HG03103 (cell line): ENCODE data around the gene VAT1.

Source experiments
- ATAC-seq: cut with Tn5 transposase; IDR thresholded peaks from one replicate; pipeline ENCODE4 v1.9.1; 2021; ENCODE audit warnings: low read depth; ENCODE audit not compliant: unreplicated experiment

VAT1 gene

DNA sequence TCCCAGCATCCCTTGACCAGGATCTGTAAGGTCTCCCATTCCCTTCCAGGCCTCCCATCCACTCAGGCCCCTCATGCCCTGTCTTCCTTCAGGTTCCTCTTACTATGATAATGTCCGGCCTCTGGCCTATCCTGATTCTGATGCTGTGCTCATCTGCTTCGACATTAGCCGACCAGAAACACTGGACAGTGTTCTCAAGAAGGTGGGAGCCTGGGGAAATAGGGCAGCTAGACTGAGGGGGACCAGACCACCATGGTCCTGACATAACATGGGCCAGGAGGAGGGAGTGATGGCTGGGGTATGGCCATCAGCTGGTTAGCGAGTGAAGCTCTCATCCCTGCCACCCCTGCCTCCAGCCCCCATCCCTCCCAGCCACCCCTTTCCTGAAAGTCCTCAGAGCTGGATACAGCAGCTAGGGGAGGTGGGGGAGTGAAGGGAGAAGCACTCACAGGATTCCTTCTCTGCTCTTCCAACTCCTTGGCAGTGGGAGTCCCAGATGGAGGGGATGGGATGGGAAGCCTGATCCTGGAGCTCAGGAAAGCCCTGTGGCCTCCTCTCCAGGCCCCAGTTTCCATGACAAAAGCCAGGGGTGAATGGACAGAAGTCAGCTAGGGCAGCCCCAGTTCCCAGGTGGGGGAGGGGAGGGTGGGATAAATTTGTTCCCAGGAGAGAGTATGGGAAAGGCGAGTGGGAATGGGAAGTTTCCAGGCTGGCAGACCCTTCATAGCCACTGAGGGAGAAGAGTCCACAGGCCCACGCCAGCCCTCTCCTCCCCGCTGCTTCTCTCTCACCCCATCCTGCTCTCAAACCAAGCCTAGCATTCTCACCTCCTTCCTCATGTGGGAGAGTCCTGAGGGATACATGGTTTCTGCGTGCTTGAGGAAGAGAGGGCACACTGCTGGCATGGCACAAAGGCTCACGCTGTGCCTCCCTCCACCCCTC is 5.2 kb upstream of the VAT1 start:
- no peak for ATAC-seq

DNA sequence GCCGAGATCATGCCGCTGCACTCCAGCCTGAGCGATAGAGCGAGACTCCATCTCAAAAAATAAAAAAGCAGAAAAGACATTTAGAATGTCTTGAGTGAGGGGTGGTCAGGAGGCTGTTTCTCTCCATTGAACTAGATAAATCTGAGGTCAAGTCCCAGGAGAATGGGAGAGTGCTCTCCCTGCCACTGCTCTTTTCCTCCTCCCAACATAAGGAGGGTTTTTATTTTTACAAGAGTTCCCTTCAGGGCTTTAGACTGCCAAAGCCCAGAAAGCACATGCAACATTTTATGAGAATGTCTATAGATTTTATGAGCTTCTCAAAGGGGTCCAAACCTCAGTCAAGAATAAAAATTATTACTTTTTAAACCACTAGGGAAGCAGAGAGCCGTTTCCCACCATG is 4.4 kb upstream of the VAT1 start:
- no peak for ATAC-seq

DNA sequence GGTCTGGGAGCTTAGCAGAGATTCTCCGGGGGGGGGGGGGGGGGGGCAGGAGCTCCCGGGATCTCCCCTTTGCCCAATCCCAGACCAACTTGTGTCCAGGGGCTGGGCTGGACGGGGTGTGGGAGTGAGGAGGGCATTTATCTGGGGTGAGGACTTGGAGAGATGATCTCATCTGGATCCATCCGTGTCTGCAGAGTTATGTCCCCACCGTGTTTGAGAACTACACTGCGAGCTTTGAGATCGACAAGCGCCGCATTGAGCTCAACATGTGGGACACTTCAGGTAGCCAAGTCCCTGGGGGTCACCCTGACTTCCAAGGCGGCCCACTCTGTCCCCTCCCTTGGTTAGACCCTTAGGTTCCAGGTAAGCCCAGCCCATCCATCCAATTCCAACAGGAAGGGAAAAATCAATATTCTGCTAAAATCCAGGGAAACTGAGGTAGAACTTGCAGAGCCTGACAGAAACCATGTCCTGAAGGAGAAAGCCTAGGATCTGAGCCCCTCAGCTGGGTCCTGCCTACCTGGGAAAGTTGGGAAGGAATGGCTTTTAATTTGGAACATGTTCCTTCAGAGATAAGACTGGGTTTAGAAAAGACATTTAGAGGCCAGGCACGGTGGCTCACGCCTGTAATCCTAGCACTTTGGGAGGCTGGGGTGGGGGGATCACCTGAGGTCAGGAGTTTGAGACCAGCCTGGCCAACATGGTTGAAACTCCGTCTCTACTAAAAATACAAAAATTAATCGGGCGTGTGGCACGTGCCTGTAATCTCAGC is 3.8 kb upstream of the VAT1 start:
- ATAC-seq: no peak

DNA sequence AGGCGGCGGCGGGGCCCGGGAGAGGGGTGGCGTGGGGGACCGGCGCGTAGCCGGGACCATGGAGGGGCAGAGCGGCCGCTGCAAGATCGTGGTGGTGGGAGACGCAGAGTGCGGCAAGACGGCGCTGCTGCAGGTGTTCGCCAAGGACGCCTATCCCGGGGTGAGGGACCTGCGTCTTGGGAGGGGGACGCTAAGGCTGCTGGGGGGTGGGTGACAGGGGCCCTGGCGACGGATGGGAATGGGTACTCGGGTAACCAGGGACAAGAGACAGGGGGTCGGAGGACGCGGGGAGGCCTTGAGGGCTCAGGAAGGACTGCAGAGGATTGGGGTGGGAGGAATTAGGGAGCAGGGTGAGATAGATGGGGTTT is 3.1 kb upstream of the VAT1 start:
- ATAC-seq: no peak

DNA sequence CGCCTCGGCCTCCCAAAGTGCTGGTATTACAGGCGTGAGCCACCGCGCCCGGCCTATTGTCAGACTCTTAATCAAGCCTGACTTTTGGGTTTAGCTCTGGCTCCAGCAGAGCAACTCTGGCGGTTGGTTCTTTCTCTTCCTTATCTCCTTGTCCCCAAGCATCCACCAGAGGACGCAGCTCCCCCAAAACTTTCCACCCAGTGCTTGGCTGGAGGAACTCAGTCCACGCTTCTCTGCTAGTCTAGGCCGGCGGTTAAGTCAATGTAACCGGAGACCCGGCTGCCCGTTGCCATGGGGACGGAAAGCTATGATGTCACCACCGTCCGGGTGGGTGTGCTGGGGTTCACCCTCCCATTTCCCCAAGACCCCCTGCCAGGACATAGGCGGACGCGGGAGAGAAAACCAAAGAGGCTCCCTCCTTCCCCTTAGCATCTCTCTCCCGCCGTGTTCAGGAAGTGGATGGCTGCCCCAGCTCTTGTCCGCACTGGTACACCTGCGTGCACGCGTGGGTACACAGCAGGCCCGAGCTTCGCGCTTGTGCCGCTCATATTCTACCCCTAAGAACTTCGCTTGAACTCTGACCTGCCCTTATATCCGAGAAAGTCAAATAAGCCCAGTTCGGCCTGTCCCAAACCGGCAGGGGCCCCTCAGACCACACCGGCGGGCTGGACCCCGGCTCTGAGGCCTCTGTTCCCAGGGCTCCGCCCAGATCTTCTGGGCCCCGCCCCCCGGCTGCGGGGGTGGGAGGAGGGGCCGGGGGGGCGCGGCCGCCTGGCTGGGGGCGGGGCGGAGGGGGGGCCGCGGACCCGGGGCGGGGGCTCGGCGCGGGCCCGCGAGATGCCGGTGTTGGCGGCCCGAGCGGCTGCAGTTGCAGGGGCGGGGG is 2.5 kb upstream of the VAT1 start, which contains the start of gene RND2:
RND2 (plus strand) TSS at position 825 of the 883 bp plus-strand sequence. CDS start 117 bp downstream, outside the sequence.
- ATAC-seq: no peak

DNA sequence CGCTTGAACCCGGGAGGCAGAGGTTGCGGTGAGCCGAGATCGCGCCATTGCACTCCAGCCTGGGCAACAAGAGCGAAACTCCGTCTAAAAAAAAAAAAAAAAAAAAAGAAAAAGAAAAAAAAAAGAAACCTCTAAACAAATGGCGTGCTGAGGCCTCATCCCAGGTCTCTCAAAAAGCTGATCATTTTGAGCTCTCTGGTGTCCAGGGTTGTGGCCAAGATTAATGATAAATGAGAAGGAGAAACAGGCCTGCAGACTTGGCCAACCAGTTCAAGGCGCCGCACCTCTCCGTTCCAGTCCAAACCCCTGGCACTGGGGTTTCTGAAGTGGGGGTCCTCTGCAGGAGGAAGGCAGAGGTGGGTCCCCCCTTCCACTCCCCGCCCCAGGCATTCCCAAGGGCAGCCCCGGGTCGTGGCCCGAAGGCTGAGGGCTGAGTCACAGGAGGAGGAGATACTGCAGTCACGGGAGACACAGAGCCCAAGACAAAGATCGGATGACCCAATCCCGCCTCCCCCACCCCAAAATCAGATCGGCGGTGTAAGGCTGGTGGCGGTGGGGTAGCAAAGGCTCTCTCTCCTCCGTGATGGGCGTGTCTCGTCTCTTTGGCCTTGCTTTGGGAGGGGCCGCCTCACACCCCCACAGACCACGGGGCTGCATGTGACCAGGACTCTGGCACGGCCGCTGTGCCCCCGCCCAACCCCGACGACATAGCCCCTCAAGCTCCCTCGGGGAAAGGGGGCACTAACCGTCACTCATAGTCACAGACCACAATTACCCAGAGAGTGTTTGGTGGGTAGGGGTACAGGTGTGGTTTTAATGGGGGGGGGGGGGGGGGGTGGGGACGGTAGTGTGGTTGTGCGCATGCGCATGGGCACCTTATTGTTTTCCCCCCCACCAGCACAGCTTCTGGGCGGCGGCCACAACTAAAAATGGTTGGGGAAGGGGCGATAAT is 1.1 kb downstream of the VAT1 start:
- no peak for ATAC-seq

DNA sequence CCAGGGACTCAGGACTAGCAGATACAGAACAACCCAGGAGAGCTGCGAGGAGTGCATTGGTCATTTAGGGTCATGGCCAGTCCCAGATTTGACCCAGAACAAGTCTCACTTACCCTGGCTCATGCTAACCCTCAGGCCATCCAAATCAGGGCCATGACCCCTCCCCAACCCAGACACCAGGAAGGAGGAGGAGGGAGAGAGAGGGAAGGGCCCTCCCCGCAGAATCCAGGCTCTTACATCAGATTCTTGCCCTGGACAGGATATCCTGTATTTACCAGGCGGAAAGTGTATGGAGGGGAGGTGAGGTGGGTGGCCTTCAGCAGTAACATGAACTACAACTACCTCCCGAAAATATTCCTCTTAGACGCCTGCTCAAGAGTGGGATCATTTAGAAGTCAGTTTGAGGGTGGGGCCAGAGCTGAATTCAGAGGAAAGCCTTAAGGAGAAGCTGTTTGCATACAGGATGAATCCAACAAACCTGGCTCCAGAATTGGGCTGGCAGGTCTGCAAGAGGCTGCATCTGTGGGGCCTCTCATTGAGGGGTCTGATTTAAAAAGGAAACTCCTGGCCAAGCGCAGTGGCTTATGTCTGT is 2.1 kb downstream of the VAT1 start:
- ATAC-seq: no peak

DNA sequence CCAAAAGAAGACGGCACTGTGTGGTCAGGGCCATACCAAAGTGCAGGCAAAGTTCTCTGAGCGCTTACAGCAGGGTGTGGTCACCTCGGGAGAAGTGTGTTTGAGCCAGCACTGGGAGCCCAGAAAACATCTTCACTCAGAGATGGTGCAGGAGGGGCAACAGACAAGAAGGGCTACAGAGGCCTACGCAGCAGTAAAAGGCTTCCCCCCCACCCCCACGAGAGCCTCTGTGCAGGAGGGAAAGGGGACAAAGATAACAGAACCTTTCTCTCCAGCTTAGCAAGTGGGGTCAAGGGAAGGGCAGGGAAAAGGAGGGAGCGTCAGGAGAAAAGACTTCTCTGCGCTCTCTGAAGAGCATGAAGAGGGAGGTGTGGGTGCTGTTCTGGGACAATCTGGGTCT is 2.8 kb downstream of the VAT1 start:
- ATAC-seq: no peak

DNA sequence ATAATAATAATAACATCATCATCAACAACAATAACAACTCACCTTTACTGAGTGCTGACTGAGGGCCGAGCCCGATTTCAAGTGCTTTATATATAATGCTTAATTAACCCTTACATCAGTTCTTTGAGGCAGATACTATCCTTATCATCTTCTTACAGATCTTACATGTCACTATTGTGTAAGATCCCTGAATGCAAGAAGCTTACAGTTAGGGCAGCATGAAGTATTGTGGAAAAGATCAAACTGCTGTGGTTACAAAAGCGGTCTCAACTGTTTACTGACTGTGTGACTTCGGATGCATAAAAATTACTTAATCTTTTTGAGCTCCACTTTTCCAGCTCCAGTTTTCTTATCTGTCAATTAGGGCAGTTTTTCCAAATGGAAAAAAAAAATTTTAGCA is 3.3 kb downstream of the VAT1 start:
- no peak for ATAC-seq

DNA sequence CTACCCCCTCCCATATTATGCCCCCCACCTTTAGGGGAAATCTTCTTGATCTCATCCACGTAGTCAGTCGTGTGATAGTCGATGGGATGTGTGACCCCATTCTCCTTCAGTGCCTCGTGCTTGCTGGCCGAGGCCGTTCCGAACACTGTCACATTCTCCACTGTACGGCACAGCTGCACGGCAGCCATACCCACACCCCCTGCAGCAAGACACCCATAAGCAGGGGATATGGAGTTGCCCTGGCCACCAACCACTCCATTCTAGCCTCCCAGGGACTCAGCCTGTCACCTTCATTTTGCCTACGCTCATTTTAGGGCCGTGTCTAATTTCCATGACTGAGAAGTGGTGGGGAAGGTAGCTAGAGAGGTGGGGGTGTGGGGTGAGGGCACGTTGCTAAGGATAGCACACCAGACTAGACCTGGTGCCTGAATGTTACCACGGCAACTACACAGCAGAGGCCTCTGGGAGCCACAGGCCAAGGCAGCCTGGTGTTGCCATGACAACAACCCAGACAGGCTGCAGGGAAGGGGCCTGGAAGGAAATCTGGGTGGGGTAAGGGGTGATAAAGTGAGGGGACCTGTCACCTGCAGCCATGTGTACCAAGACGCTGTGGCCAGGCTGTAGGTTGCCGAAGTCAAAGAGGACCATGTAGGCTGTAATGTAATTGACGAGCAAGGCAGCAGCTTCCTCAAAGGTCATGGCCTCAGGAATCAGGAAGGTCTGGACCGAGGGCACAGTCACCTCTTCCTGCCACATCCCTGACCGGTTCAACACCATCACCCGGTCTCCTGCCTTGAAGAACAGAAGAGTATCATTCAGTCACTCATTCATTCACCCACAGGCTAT is 4.0 kb downstream of the VAT1 start:
- no peak for ATAC-seq

DNA sequence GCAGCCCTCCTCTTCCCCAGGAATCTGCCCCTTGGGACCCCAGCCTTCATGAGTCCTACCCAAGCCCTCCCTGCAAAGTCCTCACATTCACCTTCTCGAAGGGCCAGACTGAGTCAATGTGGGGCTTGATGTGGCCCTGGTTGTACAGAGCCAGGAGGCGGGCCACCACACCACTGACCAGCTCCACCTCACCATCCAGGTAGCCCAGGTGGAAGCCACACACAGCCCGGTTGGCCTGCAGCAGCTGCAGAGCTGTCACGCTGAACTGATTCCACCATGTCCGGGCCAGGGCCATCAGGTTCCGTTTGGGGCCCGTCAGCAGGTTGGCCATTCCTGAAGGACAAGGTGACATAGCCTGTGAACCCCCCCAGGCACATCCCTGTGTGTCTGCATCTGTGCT is 6.0 kb downstream of the VAT1 start:
- no peak for ATAC-seq

DNA sequence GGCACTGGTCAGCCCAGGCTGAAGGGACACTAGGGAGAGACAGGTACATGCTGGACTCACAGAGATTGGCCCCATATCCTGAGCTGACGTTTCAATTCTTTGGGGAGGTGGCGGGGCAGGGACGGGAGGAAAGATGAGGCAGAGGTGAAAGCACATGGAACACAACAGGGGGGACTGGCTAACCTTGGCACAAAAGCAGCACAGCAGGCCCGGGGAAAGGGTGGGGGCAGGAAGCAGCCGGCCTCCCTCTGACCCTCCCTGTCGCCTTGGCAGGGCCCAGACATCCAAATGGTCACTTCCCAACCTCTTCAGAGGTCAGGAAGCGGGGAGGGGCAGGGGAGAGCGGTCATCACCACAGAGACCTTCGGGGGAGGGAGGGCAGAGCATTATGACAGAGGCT is 6.6 kb downstream of the VAT1 start:
- ATAC-seq: no peak

DNA sequence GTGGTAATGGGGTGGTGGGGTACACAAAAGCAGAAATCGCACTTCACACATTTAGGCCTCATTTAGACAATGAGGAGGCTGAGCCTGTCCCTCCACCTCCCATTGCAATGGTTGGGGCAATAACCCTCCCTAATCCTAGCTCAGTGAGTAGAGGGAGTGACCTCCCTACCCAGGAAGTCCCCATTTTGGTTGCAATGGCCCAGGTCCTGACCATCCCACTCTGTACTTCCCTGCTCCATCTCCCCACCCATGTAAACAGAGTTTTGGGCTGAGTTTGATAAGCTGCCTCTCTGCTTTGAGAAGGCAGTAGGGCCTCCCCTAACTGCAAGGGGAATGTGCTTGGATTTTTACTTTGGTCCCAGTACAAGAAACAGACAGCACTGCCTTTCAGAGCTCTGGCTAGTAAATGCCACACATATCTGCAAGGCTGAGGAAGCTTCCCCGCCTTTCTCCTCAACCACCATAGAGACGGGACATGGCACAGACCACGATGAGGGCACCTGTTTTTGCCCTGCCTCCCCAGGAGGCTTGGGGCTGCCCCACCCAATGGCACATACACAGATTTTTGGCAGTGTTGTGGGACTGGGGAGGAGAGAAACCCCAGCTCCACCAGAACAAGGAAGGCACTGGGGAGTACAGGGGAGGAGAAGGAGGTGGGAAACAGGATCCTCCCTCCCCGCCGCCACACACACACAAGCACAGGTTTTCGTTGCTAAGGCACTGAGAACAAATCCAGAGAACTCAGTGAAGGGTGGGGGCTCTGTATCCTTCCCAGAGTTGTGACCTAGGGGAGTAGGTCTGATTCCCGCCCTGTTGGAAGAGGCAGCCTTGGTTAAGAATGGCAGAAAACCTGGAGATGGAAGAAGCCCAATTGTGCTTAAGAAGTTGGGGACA is 7.3 kb downstream of the VAT1 start:
- no peak for ATAC-seq

DNA sequence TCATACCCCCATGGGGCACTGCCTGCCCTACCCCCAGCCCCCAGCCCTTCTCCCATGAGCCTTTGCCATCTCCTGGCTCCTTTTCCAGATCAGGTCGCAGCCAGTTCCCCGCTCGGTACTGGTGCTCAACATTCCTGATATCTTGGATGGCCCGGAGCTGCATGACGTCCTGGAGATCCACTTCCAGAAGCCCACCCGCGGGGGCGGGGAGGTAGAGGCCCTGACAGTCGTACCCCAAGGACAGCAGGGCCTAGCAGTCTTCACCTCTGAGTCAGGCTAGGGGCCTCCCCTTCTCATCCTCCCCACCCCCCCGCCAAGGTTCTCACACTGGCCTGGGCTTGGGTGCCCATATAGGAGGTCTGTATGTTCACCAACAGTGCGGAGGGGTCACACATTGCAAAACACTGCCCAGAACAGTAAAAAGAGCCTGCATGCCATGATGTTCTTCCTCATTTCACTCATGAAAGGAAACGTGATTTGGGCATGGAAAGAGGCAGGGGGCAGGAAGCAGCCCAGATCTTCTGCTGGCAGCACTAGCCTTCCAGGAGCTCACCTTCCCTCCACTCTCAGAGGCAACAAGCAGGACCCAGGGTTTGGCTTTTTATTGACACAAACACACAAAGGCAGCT is 8.1 kb downstream of the VAT1 start:
- ATAC-seq: no peak

DNA sequence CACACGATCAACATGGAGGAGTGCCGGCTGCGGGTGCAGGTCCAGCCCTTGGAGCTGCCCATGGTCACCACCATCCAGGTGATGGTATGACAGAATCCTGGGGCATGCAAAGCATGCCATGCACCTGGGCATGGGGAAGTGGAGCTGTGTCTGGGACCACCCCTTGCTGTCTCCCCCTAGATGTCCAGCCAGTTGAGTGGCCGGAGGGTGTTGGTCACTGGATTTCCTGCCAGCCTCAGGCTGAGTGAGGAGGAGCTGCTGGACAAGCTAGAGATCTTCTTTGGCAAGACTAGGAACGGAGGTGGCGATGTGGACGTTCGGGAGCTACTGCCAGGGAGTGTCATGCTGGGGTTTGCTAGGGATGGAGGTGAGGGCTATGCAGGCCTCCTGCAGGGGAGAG is 8.9 kb downstream of the VAT1 start:
- no peak for ATAC-seq

DNA sequence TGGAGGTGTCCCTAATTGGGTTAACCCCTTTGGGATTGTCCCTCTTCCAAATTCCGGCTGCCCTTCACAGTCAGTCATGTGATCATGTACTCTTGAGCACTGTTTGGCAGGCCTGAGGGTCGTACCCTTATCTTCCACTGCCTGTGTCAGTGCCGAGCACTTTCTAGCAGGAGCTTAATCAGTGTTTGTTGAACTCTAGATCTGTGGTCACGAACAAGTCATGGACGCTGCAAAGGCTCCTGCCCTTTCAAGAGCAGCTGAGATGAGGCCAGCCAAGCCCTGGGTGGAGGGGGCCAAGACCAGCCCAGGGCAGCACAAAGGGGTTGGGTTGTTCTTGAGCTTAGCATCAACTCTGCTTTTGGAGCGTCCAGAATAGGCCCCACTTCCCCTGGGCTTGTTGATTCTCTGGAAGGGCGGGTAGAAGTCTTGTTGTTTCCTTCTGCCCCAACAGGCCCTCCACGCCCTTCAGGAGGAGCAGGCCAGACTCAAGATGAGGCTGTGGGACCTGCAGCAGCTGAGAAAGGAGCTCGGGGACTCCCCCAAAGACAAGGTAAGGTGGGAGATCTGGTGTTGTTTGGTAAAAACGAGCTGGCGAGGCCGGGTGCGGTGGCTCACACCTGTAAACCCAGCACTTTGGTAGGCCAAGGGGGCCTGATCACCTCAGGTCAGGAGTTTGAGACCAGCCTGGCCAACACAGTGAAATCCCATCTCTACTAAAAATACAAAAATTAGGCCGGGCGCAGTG is 10.3 kb downstream of the VAT1 start:
- no peak for ATAC-seq
